ENCODE results near the gene MIER3. TPM values are rescaled to one million over a fixed set of nuclear protein-coding genes. Genes with fewer than 3 reads are reported as not detected.
A peak's percentile ranks its signal among the peaks of the same experiment; 100 is the strongest.

MIER3 gene
- total and polyA plus RNA-seq, 2 of the 13 experiments (the other 11 are each of a cell fraction or from before 2014, with no cell fraction given), result 14.6 to 38.8 TPM

DNA sequence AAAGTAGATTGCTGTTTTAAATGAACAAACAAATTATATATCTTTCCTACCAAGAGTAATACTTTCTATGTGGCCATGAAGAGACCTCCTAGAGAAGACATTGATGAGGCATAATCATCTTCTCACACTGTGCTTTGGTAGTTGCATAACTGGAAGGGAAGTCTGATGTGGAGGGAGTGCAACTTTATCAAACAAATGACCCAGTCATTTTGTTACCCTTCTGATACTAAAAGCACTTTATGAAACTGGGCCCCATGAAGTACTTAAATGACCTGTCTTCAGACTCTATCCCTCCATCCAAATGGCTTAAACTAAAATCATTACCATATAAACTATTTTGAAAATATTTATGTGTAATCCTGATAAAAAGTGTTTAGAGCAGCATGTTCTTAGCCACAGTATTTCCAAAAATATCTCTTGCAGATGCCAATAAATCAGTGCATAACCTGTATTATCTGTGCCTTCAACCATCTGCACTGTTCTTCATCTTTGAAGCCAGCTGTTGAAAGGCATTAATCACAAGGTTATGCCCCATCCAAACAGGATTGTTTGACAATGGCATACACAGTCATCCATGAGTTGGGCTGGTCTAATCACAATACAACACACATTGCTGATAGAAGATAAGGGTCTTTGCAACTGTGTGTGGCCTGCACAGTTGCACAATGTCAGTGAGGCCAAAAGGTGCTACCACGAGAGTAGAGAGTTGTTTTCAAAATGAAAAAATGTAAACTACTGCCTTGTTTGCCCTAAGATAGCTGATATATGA, 31.9 kb upstream of the MIER3 start:
- CTCF ChIA-PET (ENCODE audit: low intra/inter-chr PET ratio, low total read pairs), result no interaction called here
- no TSS peak for BruUV-seq (replicated peaks)
- Histone ChIP-seq H2AFZ (ENCODE audit: low read length) (no peak overlapping the region), H3K4me2 (ENCODE audit: low read depth, low read length) (no peak overlapping the region), H3K9ac (ENCODE audit: insufficient read depth, low read depth, low read length) (no peak overlapping the region), H3K4me3 (replicated peaks in 1 of 3; ENCODE audit: insufficient read depth in 1 of 3, low read depth in 2 of 3, low read length in 3 of 3) (no peak overlapping the region), H3K4me1 (ENCODE audit: insufficient read depth, low read length) (peaks cover 17% of the 10 kb centered on the region; the same call in 1 of the 2 replicates), H3K27me3 (ENCODE audit: control insufficient read depth in 1 of 2, insufficient read depth in 2 of 2, low read length in 2 of 2) (peaks cover 0 to 18% of the 10 kb centered on the region in 2 experiments; a peak in 3 of 5 replicates), H3K36me3 (replicated peaks in 1 of 2; ENCODE audit: control insufficient read depth in 1 of 2, insufficient read depth in 2 of 2, low read length in 2 of 2) (no peaks in the 10 kb centered on the region), H3K27ac (ENCODE audit: extremely low read length, insufficient read depth, low read length) (no peak overlapping the region), H4K20me1 (ENCODE audit: insufficient read depth, low read length) (no peaks in the 10 kb centered on the region), H3K9me3 (ENCODE audit: low read length) (no peaks in the 10 kb centered on the region), H3K79me2 (ENCODE audit: insufficient read depth, low read length) (no peaks in the 10 kb centered on the region)
- WGBS (ENCODE audit: low lambda C conversion rate), result 0% methylated on average over 1 of the region's 1 CpG
- peak; percentile 35; the same call in 1 of the 3 replicates for ATAC-seq
- TF ChIP-seq CEBPB (IDR thresholded peaks at IDR 0.05; ENCODE audit: borderline replicate concordance, low read depth, low read length) (peak; percentile 65), SMC3 (IDR thresholded peaks at IDR 0.05; ENCODE audit: low read length) (no peak), ZNF501 (CRISPR knock-in tag; IDR thresholded peaks at IDR 0.05) (no peak), SOX13 (IDR thresholded peaks at IDR 0.05) (no peak), SOX13 (CRISPR knock-in tag; conservative IDR thresholded peaks at IDR 0.05 in 1 of 2, IDR thresholded peaks at IDR 0.05 in 1 of 2) (peak in 1 of 2 experiments; percentile 60; a peak in 2 of 4 replicates), NFYB (CRISPR knock-in tag; IDR thresholded peaks at IDR 0.05) (no peak), FOSL2 (CRISPR knock-in tag; IDR thresholded peaks at IDR 0.05) (peak; percentile 44; the same call in 1 of the 2 replicates), SOX5 (CRISPR knock-in tag; IDR thresholded peaks at IDR 0.05; ENCODE audit: borderline replicate concordance) (peak; percentile 29; the same call in 1 of the 2 replicates), FOXC1 (CRISPR knock-in tag; IDR thresholded peaks at IDR 0.05; ENCODE audit: borderline replicate concordance) (no peak), HMG20B (CRISPR knock-in tag; conservative IDR thresholded peaks at IDR 0.05) (0 out of 2 replicates have a peak, but pooled peaks have one; percentile 18), CEBPG (CRISPR knock-in tag; IDR thresholded peaks at IDR 0.05) (peak; percentile 27; the same call in 1 of the 2 replicates), GFI1 (CRISPR knock-in tag; IDR thresholded peaks at IDR 0.05; ENCODE audit: borderline replicate concordance) (peak; percentile 37; the same call in 1 of the 2 replicates)
- DNase-seq (ENCODE audit: low spot score), result peak; percentile 54
- intact Hi-C loops (cut with micrococcal nuclease; ENCODE audit: unreplicated experiment), result no loop called here
- in situ Hi-C loops (cut with HindIII; ENCODE audit: extremely low pct_ligation_motif_present, low pct_unique_long_range_greater_than_20kb), result no loop called here
- FAIRE-seq, result no peak
- POLR2A ChIA-PET, result no interaction called here
